ENCODE data around the gene TENM3. TPM values are rescaled to one million over a fixed set of nuclear protein-coding genes. Genes with fewer than 3 reads are reported as not detected.

TENM3 gene
- polyA plus RNA-seq, 1 experiment, result 54.9 TPM

DNA sequence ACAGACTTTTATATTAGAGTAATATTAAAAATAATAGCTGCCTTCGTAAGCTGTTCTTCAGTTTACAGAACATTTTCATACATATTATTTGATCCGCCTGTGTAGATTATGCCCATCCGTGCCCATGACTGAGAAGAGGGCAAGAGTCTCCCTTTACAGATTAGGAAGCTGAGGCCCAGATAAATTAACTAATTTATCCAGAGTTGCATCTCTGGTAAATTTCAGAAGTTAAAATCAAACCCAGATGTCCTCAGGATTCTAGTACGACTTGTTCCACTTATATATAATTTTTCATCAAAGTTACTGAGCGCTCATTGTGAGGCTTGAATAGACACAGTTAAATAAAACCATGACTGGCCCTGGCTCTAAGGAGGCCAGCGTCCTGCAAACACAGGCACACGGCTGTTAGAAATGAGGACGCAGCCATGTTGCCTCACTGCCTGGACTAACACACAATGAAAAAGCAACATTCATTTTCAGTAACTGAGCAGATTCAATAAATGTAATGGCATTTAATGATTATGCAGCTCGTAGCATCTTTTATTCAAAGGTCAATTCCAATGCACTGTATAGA, 148.0 kb downstream of the TENM3 start:
- H3K4me3 ChIP-seq (ENCODE audit: low read depth, low read length), result no peak overlapping the region
- ChIA-PET CTCF (no interaction called here), POLR2A (no interaction called here)
- H3K27me3 ChIP-seq (ENCODE audit: control insufficient read depth, insufficient read depth, low read length), result no peaks in the 10 kb centered on the region
- H3K27ac ChIP-seq (ENCODE audit: low read depth, low read length), result no peak overlapping the region
- DNase-seq (ENCODE audit: low read depth, low spot score), result no peak
- TF ChIP-seq, protein P1, sequence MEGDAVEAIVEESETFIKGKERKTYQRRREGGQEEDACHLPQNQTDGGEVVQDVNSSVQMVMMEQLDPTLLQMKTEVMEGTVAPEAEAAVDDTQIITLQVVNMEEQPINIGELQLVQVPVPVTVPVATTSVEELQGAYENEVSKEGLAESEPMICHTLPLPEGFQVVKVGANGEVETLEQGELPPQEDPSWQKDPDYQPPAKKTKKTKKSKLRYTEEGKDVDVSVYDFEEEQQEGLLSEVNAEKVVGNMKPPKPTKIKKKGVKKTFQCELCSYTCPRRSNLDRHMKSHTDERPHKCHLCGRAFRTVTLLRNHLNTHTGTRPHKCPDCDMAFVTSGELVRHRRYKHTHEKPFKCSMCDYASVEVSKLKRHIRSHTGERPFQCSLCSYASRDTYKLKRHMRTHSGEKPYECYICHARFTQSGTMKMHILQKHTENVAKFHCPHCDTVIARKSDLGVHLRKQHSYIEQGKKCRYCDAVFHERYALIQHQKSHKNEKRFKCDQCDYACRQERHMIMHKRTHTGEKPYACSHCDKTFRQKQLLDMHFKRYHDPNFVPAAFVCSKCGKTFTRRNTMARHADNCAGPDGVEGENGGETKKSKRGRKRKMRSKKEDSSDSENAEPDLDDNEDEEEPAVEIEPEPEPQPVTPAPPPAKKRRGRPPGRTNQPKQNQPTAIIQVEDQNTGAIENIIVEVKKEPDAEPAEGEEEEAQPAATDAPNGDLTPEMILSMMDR (IDR thresholded peaks at IDR 0.05; ENCODE audit: low read depth, low read length), result no peak
- H3K9me3 ChIP-seq (ENCODE audit: control insufficient read depth, insufficient read depth, low read length), result no peaks in the 10 kb centered on the region; the same call in 1 of the 2 replicates

DNA sequence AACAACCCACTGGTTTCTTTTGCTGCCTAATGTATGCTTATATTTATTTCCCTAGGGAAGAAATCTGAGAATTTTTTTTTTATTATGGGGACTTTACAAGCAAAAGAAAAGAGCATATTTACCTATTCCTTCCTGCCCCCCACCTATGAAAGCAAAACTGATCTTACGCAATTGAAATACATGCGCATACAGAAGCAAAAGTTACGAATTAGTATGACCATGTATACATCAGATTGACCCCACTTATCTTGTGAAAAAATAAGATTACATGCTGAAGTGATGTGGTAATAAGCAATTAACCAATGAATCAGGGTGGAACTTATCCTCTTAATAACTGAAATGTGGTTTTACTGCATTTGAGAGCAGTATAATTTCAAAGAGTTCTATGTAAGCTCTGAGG, 151.0 kb downstream of the TENM3 start:
- ChIA-PET CTCF (no interaction called here), POLR2A (no interaction called here)
- no peak overlapping the region for H3K27ac ChIP-seq (ENCODE audit: low read depth, low read length)
- no peak overlapping the region for H3K4me3 ChIP-seq (ENCODE audit: low read depth, low read length)
- DNase-seq (ENCODE audit: low read depth, low spot score), result no peak
- no peaks in the 10 kb centered on the region for H3K27me3 ChIP-seq (ENCODE audit: control insufficient read depth, insufficient read depth, low read length)
- no peaks in the 10 kb centered on the region for H3K9me3 ChIP-seq (ENCODE audit: control insufficient read depth, insufficient read depth, low read length)
- TF ChIP-seq, protein P1 (IDR thresholded peaks at IDR 0.05; ENCODE audit: low read depth, low read length), result no peak

DNA sequence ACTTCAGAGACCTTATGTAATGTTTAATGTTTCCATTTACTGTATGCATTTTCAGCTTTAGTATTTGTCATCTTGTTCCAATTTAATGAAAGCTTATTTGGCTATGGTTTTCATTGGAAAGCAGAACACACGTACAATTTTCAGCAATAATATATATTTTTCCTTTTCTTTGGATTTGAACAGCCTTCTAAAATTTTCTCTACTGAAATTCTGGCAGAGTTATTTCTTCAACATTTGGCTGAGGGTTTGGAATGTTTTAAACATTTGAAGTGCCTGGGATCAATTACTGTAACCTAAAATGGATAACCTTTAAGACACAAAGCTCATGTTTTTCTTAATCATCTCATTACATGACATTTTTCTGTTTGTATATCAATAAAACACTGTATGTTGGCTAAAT, 156.9 kb downstream of the TENM3 start:
- ChIA-PET CTCF (interaction anchor here (0.5 to 1.3 kb wide), 2 partner anchors 406 to 993 kb away, joined by 9 to 13 read pairs; no protein-coding TSS in a partner anchor), POLR2A (no interaction called here)
- TF ChIP-seq, protein P1 (IDR thresholded peaks at IDR 0.05; ENCODE audit: low read depth, low read length), result no peak
- no peak overlapping the region for H3K27ac ChIP-seq (ENCODE audit: low read depth, low read length)
- no peak for DNase-seq (ENCODE audit: low read depth, low spot score)
- H3K27me3 ChIP-seq (ENCODE audit: control insufficient read depth, insufficient read depth, low read length), result no peaks in the 10 kb centered on the region
- H3K4me3 ChIP-seq (ENCODE audit: low read depth, low read length), result no peak overlapping the region
- H3K9me3 ChIP-seq (ENCODE audit: control insufficient read depth, insufficient read depth, low read length), result no peaks in the 10 kb centered on the region

DNA sequence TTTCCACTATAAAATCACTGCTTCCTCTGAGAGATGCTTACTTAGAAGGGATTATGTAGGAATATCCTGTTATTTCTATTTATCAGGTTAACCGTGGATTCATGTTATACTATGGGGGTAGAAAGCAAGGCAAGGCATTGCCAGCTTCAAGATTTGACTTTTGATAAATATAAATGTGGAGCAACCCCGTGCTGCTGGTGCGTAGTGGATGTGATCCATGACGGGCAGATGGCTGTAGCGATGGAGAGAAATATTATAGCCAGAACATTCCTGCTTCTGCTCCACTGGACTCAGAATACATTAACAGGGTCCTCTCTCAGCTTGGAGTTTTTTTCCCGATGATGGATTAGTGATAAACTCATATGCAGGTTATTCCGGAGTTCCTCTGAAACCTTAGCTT, 157.6 kb downstream of the TENM3 start:
- Histone ChIP-seq H3K27ac (ENCODE audit: low read depth, low read length) (no peak overlapping the region), H3K27me3 (ENCODE audit: control insufficient read depth, insufficient read depth, low read length) (no peaks in the 10 kb centered on the region), H3K4me3 (ENCODE audit: low read depth, low read length) (no peak overlapping the region), H3K9me3 (ENCODE audit: control insufficient read depth, insufficient read depth, low read length) (no peaks in the 10 kb centered on the region)
- ChIA-PET POLR2A (no interaction called here), CTCF (interaction anchor here (1.3 kb wide), 1 partner anchor 405 kb away, joined by 9 read pairs; no protein-coding TSS in a partner anchor)
- TF ChIP-seq, protein P1 (IDR thresholded peaks at IDR 0.05; ENCODE audit: low read depth, low read length), result no peak
- DNase-seq (ENCODE audit: low read depth, low spot score), result no peak

DNA sequence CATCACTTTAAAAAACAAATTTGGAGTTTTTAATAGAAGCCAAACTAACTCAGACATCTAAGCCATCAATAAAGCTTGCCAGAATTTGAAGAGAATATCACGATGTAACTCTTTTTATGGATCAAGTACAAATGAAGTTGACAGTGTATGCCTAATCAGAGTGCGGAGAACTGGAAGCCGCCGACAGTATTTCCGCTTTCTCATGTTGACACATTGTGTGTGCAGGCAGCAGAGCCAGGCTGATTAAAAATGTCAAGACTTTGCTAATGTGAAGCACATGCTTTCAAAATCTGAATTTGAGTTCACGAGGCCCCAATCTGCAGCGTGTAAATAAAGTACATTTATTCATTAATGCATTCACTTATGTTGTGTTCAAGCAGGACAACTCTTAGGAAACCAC, 161.2 kb downstream of the TENM3 start:
- Histone ChIP-seq H3K4me3 (ENCODE audit: low read depth, low read length) (no peak overlapping the region), H3K27me3 (ENCODE audit: control insufficient read depth, insufficient read depth, low read length) (no peaks in the 10 kb centered on the region), H3K9me3 (ENCODE audit: control insufficient read depth, insufficient read depth, low read length) (no peaks in the 10 kb centered on the region), H3K27ac (ENCODE audit: low read depth, low read length) (no peak overlapping the region)
- CTCF ChIA-PET, result no interaction called here
- no peak for DNase-seq (ENCODE audit: low read depth, low spot score)
- TF ChIP-seq, protein P1 (IDR thresholded peaks at IDR 0.05; ENCODE audit: low read depth, low read length), result no peak
- POLR2A ChIA-PET, result no interaction called here
